Ascending aorta (tissue), 2 donors: ENCODE results near the gene TOX2. TPM values are rescaled to one million over a fixed set of nuclear protein-coding genes. Genes with fewer than 3 reads are reported as not detected.

ENCODE experiments used
- DNase-seq, 2 donors: peaks; one replicate each; pipeline ENCODE4 v3.0.0-alpha.2; 2019; ENCODE audit warnings: low spot score in 2 of 2
- H3K27ac ChIP-seq, 2 donors: fragments of 200-600 bp; sonication (generic); one replicate each; pipeline ENCODE4 v1.5.1; 2016 to 2017; ENCODE audit warnings: mild to moderate bottlenecking in 1 of 2
- H3K27me3 ChIP-seq: fragments of 200-600 bp; sonication (generic); one replicate; pipeline ENCODE4 v1.5.1; 2017
- H3K36me3 ChIP-seq, 2 donors: fragments of 200-600 bp; sonication (generic); one replicate each; pipeline ENCODE4 v1.5.1; 2016
- H3K4me1 ChIP-seq, 2 donors: fragments of 200-600 bp; sonication (generic); one replicate each; pipeline ENCODE4 v1.5.1; 2016 to 2017; ENCODE audit warnings: mild to moderate bottlenecking in 1 of 2
- H3K4me3 ChIP-seq, 2 donors: fragments of 200-600 bp; sonication (generic); one replicate each; pipeline ENCODE4 v1.5.1; 2016 to 2017; ENCODE audit warnings: mild to moderate bottlenecking in 1 of 2
- H3K9me3 ChIP-seq, 2 donors: fragments of 200-600 bp; sonication (generic); one replicate each; pipeline ENCODE4 v1.5.1; 2016
- CTCF ChIP-seq, 3 experiments: fragments of 200-600 bp in 2 of 3; fragments of 450-650 bp in 1 of 3; sonication (generic) in 2 of 3; IDR thresholded peaks; one replicate each; pipeline ENCODE4 v1.5.1; 2016 to 2019; ENCODE audit warnings: antibody characterized with exemption in 3 of 3, mild to moderate bottlenecking in 1 of 3, moderate library complexity in 1 of 3
- intact Hi-C: fragments of 100-400 bp; cut with DNase I; formaldehyde crosslinking; loops from one replicate; pipeline ENCODE4 v1.15.1; 2023
- total RNA-seq: library from RNA; depleted of rRNA; stranded (reverse); fragments of >200 nt; gene quantifications from one replicate; pipeline ENCODE4 v1.1.0, GENCODE V29; 2016

The TOX2 gene
- total RNA-seq, 1 donor from 2014 or later, result 47.0 TPM

GRCh38 chr20:43981540-43981939 is 66.9 kb downstream of the TOX2 start:
- no peak for TF ChIP-seq CTCF (IDR thresholded peaks at IDR 0.05)

GRCh38 chr20:43982016-43982415 is 67.4 kb downstream of the TOX2 start:
- Histone ChIP-seq H3K27me3 (no peaks in the 10 kb centered on the region), H3K9me3 (no peaks in the 10 kb centered on the region), H3K4me1 (no peaks in the 10 kb centered on the region), H3K36me3 (no peaks in the 10 kb centered on the region), H3K27ac (no peak overlapping the region), H3K4me3 (no peak overlapping the region)
- no peak for DNase-seq
- TF ChIP-seq CTCF (IDR thresholded peaks at IDR 0.05), result no peak
- intact Hi-C loops, result no loop called here

More at GRCh38 chr20:43981540-43981939, 66.9 kb downstream of the TOX2 start:
- intact Hi-C loops, result no loop called here
- no peaks in the 10 kb centered on the region for H3K27me3 ChIP-seq
- no peaks in the 10 kb centered on the region for H3K4me1 ChIP-seq
- no peaks in the 10 kb centered on the region for H3K9me3 ChIP-seq
- no peaks in the 10 kb centered on the region for H3K36me3 ChIP-seq
- H3K27ac ChIP-seq, result no peak overlapping the region
- DNase-seq, result no peak
- no peak overlapping the region for H3K4me3 ChIP-seq

- no peaks in the 10 kb centered on the region for H3K36me3 ChIP-seq
- no peaks in the 10 kb centered on the region for H3K27me3 ChIP-seq
- DNase-seq, result no peak
- no peaks in the 10 kb centered on the region for H3K4me1 ChIP-seq
- intact Hi-C loops, result no loop called here
- TF ChIP-seq CTCF (IDR thresholded peaks at IDR 0.05), result no peak
- no peaks in the 10 kb centered on the region for H3K9me3 ChIP-seq
- no peak overlapping the region for H3K4me3 ChIP-seq
- no peak overlapping the region for H3K27ac ChIP-seq
Observed at GRCh38 chr20:43982886-43983285, 68.2 kb downstream of the TOX2 start.

- intact Hi-C loops, result no loop called here
Observed at GRCh38 chr20:43983359-43983758, 68.7 kb downstream of the TOX2 start.

GRCh38 chr20:43983904-43984361 is 69.3 kb downstream of the TOX2 start:
- no peak for TF ChIP-seq CTCF (IDR thresholded peaks at IDR 0.05)
- DNase-seq, result no peak
- Histone ChIP-seq H3K36me3 (no peaks in the 10 kb centered on the region), H3K4me1 (no peaks in the 10 kb centered on the region), H3K4me3 (no peak overlapping the region), H3K9me3 (no peaks in the 10 kb centered on the region), H3K27me3 (no peaks in the 10 kb centered on the region), H3K27ac (no peak overlapping the region)
- intact Hi-C loops, result no loop called here

More at GRCh38 chr20:43983359-43983758, 68.7 kb downstream of the TOX2 start:
- no peak for DNase-seq
- Histone ChIP-seq H3K36me3 (no peaks in the 10 kb centered on the region), H3K4me1 (no peaks in the 10 kb centered on the region), H3K4me3 (no peak overlapping the region), H3K9me3 (no peaks in the 10 kb centered on the region), H3K27me3 (no peaks in the 10 kb centered on the region), H3K27ac (no peak overlapping the region)
- peak in 1 of 3 experiments; percentile 31 for TF ChIP-seq CTCF (IDR thresholded peaks at IDR 0.05)

- no peak for TF ChIP-seq CTCF (IDR thresholded peaks at IDR 0.05)
- no peaks in the 10 kb centered on the region for H3K9me3 ChIP-seq
- no peak overlapping the region for H3K27ac ChIP-seq
- no peak overlapping the region for H3K4me3 ChIP-seq
- no peaks in the 10 kb centered on the region for H3K36me3 ChIP-seq
- H3K4me1 ChIP-seq, result no peaks in the 10 kb centered on the region
- intact Hi-C loops, result no loop called here
- DNase-seq, result no peak
- H3K27me3 ChIP-seq, result no peaks in the 10 kb centered on the region
Observed at GRCh38 chr20:43984587-43984986, 69.9 kb downstream of the TOX2 start.
